AG04450 (cell line): Measurements from ENCODE around the gene SNED1. TPM values are rescaled to one million over a fixed set of nuclear protein-coding genes. Genes with fewer than 3 reads are reported as not detected.

Source experiments
- CTCF ChIA-PET: fragments of 300-600, 350-600 bp; formaldehyde crosslinking; extraction: SDS; loops from one replicate; lab custom pipeline; 2022; ENCODE audit warnings: antibody characterized with exemption, inconsistent platforms; lab: Charles Lee
- POLR2A ChIA-PET: fragments of 350-600 bp; formaldehyde crosslinking; extraction: SDS; loops from one replicate; lab custom pipeline; 2021; ENCODE audit warnings: antibody characterized with exemption, inconsistent platforms; lab: Yijun Ruan, JAX
- DNase-seq: peaks from one replicate; pipeline ENCODE4 v3.0.0-alpha.2; 2011; ENCODE audit warnings: low read depth, low spot score
- H3K27ac ChIP-seq: one replicate; pipeline ENCODE4 v1.5.1; 2012; ENCODE audit warnings: low read depth, low read length, control low read depth
- H3K27me3 ChIP-seq: one replicate; pipeline ENCODE4 v1.6.0; 2012; ENCODE audit warnings: low read length; ENCODE audit not compliant: control insufficient read depth, insufficient read depth
- H3K4me3 ChIP-seq: 2 replicates; pipeline ENCODE4 v1.5.1; 2011; ENCODE audit warnings: mild to moderate bottlenecking, low read depth, low read length, control low read depth
- H3K9me3 ChIP-seq: 2 replicates; pipeline ENCODE4 v1.5.1; 2012; ENCODE audit warnings: low read length; ENCODE audit not compliant: control insufficient read depth, insufficient read depth
- polyA plus RNA-seq: library from polyadenylated mRNA; depleted of rRNA; stranded (reverse); fragments of >200 nt; gene quantifications from 2 replicates; pipeline ENCODE4 v1.2.3, GENCODE V29; 2011
- TF ChIP-seq, protein P1 (sequence below): IDR thresholded peaks from 2 replicates; pipeline ENCODE4 v1.5.1; 2011; ENCODE audit warnings: low read depth, low read length, control low read depth, inconsistent platforms

Gene SNED1
- polyA plus RNA-seq, 1 experiment = 1.6 TPM

DNA sequence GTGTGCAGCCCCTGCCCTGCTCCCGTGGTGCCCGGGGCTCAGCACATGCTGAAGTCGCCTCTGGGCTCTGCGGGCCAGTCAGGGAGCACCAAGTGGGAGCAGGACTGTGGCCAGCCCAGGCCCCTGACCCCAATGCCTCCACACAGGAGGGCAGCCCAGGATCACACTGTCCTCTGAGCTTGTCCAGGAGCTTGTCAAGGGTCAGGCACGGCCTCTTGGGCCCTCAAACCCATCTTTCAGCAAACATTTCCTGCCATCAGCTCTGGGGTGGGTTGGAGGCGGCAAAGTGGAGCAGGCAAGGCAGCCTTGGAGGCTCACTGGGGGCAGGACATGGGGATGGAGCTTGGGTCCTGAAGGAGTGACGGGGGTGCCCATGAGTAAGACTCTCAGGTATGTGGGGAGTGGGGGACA is 10.3 kb downstream of the SNED1 start:
- DNase-seq = no peak
- CTCF ChIA-PET = no interaction called here

GRCh38 chr2:241009191-241009590 is 10.8 kb downstream of the SNED1 start:
- Histone ChIP-seq H3K27ac (no peak overlapping the region), H3K27me3 (no peaks in the 10 kb centered on the region), H3K9me3 (peaks cover 9% of the 10 kb centered on the region), H3K4me3 (no peak overlapping the region)
- no peak for DNase-seq
- CTCF ChIA-PET = interaction anchor here (0.8 to 1.6 kb wide), 2 partner anchors 12 to 94 kb away, joined by 3 to 6 read pairs; no protein-coding TSS in a partner anchor
- TF ChIP-seq, protein P1, sequence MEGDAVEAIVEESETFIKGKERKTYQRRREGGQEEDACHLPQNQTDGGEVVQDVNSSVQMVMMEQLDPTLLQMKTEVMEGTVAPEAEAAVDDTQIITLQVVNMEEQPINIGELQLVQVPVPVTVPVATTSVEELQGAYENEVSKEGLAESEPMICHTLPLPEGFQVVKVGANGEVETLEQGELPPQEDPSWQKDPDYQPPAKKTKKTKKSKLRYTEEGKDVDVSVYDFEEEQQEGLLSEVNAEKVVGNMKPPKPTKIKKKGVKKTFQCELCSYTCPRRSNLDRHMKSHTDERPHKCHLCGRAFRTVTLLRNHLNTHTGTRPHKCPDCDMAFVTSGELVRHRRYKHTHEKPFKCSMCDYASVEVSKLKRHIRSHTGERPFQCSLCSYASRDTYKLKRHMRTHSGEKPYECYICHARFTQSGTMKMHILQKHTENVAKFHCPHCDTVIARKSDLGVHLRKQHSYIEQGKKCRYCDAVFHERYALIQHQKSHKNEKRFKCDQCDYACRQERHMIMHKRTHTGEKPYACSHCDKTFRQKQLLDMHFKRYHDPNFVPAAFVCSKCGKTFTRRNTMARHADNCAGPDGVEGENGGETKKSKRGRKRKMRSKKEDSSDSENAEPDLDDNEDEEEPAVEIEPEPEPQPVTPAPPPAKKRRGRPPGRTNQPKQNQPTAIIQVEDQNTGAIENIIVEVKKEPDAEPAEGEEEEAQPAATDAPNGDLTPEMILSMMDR = no peak
- POLR2A ChIA-PET = no interaction called here

More for the DNA sequence above, 10.3 kb downstream of the SNED1 start:
- H3K27ac ChIP-seq = no peak overlapping the region
- peaks cover 12% of the 10 kb centered on the region for H3K9me3 ChIP-seq
- H3K27me3 ChIP-seq = no peaks in the 10 kb centered on the region
- POLR2A ChIA-PET = no interaction called here
- H3K4me3 ChIP-seq = no peak overlapping the region
- TF ChIP-seq, protein P1 = no peak

DNA sequence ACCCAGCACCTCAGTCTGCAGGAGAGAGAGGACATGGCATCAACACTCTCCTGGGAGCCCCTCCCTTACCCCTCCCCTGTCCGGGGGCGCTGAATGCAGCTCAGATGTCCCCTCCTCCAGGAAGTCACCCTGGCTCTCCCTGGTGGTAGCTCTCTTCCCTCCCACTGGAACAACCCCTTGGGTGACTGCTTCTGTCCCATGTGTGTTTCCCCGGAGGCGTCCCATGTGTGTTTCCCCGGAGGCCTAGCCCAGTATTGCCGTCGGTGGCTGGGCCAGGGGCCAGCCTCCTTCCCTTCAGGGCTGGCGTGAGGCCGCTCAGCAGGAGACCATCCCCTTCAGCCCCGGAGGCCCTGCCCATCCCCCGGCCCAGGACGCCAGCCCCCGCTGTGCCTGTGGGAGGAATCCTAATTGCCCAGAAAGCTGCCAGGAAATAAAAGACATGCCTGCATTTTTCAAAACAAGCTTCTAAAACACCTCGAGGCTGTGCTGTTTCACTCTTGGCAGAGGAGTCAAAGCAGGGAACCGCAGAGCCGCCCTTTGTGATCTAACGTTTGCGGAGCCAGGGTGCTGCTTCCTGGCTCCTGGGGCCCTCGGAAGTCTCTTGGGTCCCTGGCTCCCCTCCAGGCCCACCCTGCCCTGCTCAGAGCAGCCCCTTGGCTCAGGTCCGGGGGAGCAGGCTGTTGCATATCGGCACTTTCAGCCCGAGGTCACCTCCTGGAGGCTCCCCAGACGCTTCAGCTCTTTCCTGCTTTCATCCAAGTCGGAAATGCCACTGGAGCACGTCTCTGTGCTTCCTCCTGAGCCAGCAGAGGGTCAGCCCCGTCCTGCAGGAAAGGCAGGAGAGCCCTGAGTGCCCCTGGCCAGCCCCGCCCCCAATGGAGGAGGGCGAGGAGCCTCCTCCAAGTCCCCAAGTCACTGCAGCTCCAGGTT is 11.4 kb downstream of the SNED1 start:
- Histone ChIP-seq H3K9me3 (peaks cover 5% of the 10 kb centered on the region), H3K4me3 (peak overlapping the region; percentile 32), H3K27ac (peak overlapping the region; percentile 78), H3K27me3 (no peaks in the 10 kb centered on the region)
- CTCF ChIA-PET = interaction anchor here (0.8 to 1.6 kb wide), 2 partner anchors 11 to 95 kb away, joined by 3 to 6 read pairs; no protein-coding TSS in a partner anchor
- TF ChIP-seq, protein P1 = no peak
- POLR2A ChIA-PET = no interaction called here
- peak; percentile 15 for DNase-seq

GRCh38 chr2:241010531-241011295 is 12.3 kb downstream of the SNED1 start:
- POLR2A ChIA-PET = no interaction called here
- CTCF ChIA-PET = interaction anchor here (1.6 kb wide), 1 partner anchor 96 kb away, joined by 6 read pairs; no protein-coding TSS in a partner anchor
- H3K27ac ChIP-seq = peak overlapping the region; percentile 78

More at GRCh38 chr2:241010531-241011295, 12.3 kb downstream of the SNED1 start:
- DNase-seq = no peak
- Histone ChIP-seq H3K9me3 (no peaks in the 10 kb centered on the region; the same call in 1 of the 2 replicates), H3K27me3 (no peaks in the 10 kb centered on the region), H3K4me3 (no peak overlapping the region)
- TF ChIP-seq, protein P1 = no peak
